ENCODE results near the gene HES5.

DNA sequence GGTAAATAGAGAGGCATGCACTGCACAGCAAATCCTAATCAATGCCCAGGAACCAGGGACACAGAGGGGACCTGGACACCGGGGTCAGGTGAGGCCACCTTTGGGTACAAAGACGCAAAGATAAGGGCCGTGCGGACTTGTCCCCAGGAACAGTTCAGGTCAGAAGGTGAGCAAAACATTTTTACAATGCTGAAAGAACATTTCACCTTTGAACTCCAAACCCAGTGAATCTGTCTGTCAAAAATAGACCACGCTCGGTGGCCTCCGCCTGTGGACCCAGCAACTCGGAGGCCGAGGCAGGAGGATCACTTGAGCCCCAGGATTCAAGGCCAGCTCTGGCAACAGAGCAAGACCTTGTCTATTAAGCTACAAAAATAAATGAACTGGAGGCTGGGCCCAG is 41.3 kb upstream of the HES5 start:
- TF ChIP-seq POLR2A (IDR thresholded peaks at IDR 0.05) (no peak), CTCF (IDR thresholded peaks at IDR 0.05) (no peak)
